GM20000 (cell line): ENCODE data around the gene BBS5.

Source experiments
- DNase-seq: peaks from one replicate; pipeline ENCODE4 v3.0.0; 2012; ENCODE audit warnings: low spot score
- TF ChIP-seq, protein P1 (sequence below): IDR thresholded peaks from 2 replicates; pipeline ENCODE4 v1.5.1; 2012; ENCODE audit warnings: mild to moderate bottlenecking, control low read depth; ENCODE audit errors: extremely low read depth, missing control alignments

The BBS5 gene

DNA sequence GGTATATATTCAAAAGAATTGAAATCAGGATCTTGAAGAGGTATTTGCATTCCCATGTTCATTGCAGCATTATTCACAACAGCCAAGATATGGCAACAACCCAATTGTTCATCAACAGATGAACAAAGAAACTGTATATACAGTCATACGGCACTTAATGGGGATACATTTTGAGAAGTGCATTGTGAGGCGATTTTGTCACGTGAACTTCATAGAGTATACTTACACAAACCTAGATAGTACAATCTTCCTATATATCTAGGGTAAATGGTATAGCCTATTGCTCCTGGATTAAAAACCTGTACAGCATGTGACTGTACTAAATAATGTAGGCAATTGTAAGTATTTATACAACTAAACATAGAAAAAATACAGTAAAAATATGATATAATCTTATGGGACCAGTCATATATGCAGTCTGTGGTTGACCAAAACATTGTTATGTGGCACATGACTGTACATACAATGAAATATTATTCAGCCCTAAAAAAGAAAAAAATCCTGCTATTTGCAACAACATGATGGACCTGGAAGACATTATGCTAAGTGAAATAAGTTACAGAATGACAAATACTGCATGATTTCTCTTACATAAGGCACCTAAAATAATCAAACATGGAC lies 9.2 kb upstream of the BBS5 start:
- no peak for DNase-seq
- TF ChIP-seq, protein P1, sequence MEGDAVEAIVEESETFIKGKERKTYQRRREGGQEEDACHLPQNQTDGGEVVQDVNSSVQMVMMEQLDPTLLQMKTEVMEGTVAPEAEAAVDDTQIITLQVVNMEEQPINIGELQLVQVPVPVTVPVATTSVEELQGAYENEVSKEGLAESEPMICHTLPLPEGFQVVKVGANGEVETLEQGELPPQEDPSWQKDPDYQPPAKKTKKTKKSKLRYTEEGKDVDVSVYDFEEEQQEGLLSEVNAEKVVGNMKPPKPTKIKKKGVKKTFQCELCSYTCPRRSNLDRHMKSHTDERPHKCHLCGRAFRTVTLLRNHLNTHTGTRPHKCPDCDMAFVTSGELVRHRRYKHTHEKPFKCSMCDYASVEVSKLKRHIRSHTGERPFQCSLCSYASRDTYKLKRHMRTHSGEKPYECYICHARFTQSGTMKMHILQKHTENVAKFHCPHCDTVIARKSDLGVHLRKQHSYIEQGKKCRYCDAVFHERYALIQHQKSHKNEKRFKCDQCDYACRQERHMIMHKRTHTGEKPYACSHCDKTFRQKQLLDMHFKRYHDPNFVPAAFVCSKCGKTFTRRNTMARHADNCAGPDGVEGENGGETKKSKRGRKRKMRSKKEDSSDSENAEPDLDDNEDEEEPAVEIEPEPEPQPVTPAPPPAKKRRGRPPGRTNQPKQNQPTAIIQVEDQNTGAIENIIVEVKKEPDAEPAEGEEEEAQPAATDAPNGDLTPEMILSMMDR, result no peak

DNA sequence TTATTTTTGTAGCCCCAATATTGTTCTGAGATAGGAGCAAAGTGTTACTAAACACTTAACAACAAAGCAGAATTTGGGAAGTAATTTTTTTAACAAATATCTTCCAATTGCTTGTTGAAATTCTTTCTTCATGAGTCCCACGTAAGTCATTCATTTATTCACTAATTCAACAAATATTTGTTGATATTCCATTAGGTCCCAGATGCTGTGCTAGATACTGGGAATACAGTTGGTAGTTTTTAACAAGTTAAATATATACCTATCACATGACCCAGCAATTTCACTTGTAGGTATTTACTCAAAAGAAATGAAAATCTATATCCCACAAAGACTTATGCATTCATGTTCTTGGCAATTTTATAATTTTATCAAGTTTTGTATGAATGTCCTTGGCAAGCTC lies 7.0 kb upstream of the BBS5 start:
- TF ChIP-seq, protein P1, result no peak
- no peak for DNase-seq

DNA sequence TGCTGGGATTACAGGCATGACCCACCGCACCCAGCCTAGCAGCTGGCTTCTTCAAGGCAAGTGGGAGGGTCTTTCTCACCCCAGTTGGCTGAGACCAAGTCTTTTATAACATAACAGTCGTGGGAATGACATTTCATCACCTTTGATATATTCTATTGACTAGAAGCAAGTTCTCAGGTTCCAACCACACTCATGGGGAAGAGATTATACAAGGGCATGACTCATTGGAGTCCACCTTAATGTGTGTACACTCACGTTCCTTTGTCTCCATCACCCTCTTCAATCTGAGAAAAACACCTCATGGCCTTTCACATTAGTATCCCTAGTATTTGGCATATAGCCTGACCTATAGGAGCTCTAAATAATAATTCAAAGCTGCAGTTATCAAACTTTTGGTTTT lies 2.8 kb upstream of the BBS5 start:
- TF ChIP-seq, protein P1, result no peak
- no peak for DNase-seq

DNA sequence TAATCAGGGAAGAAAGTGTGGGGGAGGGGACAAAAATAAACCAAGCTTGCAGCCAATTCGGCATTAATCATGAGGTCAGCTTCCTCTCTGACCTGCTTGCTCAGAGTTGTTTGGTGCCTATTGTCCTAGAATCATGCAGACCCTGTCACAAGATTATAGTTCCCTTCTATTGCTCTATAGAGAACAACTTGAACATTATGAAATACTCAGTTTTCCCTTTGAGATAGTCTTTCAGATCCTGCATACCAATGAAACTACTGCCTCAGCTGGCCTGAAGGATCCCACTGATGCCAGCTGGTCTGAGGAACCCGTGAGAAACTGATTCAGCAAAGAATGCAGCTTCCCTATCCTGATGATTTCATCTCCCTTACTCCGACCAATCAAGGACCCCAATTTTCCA lies 955 bp upstream of the BBS5 start:
- TF ChIP-seq, protein P1, result no peak
- DNase-seq, result no peak

DNA sequence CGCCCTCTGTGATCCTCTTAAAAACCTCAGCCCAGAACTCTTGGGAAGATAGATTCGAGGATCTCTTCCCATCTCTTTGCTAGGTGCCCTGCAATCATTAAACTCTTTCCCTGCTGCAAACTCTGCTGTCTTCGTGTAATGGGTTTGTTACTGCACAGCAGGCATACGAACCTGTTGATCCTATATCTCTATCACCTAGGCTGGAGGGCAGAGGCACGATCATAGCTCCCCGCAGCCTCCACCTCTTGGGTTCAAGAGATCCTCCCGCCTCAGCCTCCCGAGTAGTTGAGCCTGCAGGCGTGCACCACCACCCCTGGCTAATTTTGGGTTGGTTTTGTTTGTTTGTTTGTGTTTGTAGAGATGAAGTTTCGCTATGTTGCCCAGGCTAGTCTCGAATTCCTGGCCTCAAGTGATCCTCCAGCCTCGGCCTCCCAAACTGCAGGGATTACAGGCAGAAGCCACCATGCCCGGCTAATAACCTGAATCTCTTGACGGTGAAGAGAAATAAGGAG lies 493 bp upstream of the BBS5 start:
- TF ChIP-seq, protein P1, result no peak
- no peak for DNase-seq

DNA sequence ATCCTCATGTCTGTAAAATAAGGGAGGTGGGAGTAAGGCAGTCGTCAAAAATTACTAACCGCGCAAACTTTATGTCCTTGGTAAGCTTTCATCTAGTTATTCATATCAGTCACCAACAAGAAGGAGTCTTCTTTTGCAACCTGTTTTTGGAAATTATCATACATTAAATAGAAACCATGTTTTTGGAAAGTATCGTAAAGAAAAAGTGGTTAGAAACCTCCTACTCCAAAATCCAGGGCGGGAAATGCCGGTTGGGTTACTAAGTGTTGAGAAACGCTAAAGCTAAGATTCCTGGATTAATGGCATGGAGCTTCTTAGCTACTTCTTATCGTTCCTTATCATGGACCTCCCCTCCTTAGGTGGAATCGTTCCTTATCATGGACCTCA lies 778 bp downstream of the BBS5 start:
- DNase-seq, result no peak
- TF ChIP-seq, protein P1, result no peak

DNA sequence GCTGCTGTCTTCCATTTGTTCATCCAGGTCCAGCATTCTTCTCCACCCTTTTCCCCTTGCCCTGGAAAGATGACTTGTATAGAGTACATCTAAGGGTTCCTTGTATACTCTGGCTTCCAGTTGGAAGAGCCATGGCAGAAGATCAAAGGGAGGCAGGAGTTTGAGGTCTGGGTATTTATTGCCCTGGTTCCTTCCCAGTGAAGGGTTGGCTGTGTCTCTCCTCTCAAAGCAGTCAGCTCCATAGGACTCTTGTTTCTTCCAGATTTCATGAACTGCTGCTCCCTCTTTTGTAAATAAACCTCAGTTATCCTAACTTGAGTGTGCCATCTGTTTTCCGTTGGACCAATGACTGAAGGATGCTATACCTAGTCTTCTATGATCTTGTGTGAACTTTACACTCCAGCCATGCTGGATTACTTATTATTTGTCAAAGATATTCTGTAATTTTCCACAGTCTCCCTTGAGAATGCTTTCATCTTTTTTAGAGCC lies 6.4 kb downstream of the BBS5 start:
- no peak for DNase-seq
- TF ChIP-seq, protein P1, result no peak
